ENCODE results near the gene AKT3.
"Not testable (repeated sequence)": the region's sequence is repeated elsewhere in the genome, so short reads cannot be mapped to it uniquely, and the experiment has no call there.

AKT3 gene

DNA sequence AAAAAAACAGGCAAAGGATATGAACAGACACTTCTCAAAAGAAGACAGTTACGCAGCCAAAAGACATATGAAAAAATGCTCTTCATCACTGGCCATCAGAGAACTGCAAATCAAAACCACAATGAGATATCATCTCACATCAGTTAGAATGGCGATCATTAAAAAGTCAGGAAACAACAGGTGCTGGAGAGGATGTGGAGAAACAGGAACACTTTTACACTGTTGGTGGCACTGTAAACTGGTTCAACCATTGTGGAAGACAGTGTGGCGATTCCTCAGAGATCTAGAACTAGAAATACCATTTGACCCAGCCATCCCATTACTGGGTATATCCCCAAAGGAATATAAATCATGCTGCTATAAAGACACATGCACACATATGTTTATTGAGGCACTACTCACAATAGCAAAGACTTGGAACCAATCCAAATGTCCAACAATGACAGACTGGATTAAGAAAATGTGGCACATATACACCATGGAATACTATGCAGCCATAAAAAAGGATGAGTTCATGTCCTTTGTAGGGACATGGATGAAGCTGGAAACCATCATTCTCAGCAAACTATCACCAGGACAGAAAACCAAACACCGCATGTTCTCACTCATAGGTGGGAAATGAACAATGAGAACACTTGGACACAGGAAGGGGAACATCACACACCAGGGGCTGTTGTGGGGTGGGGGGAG is 77.5 kb downstream of the AKT3 start:
- not testable (repeated sequence) for DNase-seq

- DNase-seq, result no peak
These were observed 79.2 kb downstream of the AKT3 start for GRCh38 chr1:243770860-243771259.

DNA sequence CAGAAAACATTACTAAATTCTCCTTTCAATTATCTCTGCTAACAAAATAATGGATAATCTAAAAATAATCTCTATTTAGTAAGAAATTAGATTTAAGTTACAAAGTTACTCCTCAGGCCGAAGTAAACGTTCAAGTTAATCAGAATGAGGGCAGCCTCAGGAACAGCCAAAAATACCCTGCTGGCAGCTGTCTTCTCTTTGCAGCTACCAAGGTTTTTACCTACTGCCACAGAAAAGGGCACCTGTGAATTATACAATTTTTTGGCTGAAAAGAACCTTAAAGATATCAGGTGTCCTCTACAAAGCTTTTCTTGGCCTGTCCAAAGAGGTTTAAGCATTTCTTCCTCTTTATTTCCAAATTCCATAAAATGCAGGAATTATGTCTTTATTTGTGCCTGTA is 84.4 kb downstream of the AKT3 start:
- no peak for DNase-seq

DNA sequence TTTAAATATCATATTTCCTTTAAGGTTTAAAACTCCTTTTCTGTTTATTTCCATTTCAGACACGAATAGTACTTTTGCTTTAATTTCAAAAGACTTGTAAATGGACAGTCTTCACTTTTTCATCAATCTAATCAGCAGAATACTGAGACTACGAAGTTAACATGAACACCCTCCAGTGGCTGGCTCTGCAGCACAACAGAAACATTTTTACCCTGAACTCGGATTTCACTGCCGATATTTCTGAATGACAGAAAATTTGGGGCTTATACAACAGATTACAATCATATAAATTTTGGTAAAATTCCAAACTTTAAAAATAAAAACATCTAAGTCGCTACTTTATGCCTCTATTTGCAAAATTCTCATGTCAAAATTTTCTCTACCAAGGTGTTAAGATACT is 86.2 kb downstream of the AKT3 start:
- no peak for DNase-seq

- no peak for DNase-seq
These were observed 91.4 kb downstream of the AKT3 start for GRCh38 chr1:243758647-243759046.

DNA sequence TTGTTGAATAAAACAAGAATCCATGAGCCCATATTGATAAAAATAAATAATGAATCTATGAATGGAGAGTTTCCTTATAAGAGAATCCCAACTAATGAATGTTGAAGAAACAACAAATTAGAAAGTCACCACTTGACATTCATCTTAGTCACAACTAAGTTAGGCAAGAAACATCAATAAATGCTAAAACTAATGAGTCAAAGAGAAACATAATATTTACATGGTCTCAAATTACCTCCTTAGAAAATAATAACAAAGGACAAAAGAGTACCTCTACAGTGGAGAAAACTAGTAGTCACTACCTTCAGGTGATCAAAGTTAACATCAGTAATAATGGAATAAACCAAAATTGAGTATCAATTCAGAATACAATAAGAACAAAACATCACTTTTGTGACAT is 93.5 kb downstream of the AKT3 start:
- DNase-seq, result no peak

DNA sequence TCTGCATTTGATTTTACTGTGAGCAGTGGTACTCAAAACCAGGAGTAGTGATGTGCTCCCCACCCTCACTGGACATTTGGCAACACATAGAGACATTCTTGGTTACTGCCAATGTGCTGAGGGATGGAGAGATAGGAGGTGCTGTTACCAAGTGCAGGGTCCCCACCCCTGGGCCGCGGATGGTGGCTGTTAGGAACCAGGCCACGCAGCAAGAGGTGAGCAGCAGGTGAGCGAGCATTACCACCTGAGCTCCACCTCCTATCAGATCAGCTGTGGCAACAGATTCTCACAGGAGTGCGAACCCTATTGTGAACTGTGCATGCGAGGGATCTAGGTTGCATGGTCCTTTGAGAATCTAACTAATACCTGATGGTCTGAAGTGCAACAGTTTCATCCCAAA is 95.7 kb downstream of the AKT3 start:
- DNase-seq, result no peak

GRCh38 chr1:243751506-243751905 is 98.5 kb downstream of the AKT3 start:
- DNase-seq, result no peak

DNA sequence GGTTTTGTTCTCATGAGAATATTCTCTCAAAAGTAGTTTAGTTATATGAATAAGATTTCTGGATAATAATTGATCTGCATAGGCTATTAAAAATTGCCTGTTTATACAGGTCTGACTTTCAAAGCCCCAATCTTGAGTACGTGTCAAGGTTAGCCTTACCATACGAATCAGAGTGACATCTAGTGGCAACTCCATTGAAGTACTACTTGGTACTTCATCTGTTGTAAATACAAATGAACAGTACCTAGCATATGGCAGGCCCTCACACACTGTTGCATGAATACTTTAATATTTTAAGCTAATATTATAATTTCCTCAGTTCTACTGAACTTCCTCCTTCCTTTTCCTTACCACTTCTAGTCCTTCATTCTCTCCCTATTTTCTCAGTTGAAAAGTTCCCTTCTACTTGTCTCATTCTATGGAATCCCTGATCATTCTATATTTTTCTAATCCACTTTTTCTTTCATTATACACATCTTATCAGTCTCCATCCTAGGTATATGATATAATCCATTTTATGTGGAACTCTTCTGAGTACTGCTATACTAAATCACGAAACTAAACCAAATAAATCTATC is 101.2 kb downstream of the AKT3 start:
- no peak for DNase-seq

DNA sequence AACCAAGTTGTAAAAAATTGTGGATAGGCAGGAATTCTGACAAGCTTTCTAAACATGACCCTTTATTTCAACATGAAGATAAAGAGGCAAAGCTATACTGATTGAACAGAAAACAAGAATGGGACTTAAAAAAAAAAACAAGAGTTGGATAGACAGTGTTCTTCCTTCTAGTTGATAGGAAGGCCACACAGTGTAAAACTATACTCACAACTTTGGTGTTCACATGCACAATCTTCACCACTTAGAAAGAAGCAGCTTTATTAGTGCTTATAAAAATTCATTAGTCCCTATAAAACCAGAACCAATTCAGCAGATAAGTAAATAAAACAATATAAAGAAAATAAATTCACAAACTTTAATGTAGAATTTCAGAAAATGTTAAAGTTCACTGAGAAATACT is 101.8 kb downstream of the AKT3 start:
- DNase-seq, result no peak

DNA sequence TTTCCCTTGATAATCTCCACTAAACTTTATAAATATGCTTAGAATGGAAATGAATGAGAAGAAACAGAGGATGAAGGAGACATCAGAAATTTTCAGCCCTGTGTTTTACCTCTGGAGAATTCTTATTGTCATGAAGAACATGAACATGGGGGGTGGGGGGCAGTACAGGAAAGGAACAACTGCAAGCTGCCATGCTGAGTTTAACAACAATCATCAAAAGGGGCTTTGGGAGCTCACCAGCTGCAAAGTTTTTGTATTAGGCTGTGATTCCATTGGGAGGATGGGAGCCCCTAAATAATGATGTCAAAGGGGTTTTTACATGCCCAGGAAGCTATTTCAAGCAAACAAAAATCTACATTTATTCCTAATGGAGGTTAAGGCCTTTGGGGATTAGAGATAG is 103.3 kb downstream of the AKT3 start:
- DNase-seq, result no peak

- no peak for DNase-seq
These were observed 104.7 kb downstream of the AKT3 start for GRCh38 chr1:243745356-243745755.

DNA sequence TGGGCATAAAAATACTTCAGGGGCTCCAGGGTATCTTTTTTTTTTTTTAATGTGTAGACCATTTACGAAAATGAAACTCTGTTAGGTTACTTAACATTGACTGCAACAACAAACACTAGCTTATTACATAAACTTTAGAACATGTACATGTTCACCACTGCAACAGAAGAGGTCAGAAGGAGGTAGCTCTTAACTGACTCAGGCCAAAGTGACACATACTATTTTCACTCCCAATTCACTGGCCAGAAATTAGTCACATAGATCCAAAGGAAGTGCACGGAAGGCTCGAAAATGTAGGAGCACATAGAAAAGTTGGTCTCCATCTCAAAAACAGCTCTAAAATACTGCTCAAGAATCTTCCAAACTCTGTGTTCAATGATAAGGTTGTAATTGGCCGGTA is 107.2 kb downstream of the AKT3 start:
- DNase-seq, result no peak

- DNase-seq, result no peak
These were observed 109.6 kb downstream of the AKT3 start for GRCh38 chr1:243740255-243740999.

DNA sequence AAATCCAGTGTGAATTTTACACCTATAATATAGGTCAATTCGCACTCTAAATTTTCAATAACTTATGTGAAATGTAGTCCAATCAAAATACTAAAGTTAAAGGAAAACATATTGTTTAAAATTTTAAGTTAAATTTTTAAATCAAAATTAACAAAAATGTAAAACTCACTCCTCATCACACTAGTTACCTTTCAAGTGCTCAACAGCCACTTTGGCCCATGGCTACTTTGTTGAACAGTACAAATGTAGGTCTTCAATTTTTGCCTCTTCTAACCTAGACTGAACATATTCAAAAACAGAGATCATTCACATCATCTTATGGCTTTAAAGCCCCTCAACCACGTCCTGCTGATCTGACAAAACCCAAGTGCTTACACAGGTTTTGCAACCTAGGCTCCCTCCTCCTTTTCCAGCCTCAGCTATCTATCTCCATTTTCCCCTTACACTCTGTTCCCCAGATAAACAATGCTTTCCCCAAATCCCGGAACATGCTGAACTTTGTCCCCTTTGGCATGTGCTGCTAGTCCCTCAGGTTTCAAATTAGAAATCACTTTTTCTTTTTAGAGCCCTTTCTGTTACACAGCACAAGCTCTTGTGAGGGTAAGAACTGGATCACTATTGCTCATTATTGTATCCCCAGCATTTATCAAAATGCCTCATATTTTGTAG is 110.6 kb downstream of the AKT3 start:
- DNase-seq, result no peak

DNA sequence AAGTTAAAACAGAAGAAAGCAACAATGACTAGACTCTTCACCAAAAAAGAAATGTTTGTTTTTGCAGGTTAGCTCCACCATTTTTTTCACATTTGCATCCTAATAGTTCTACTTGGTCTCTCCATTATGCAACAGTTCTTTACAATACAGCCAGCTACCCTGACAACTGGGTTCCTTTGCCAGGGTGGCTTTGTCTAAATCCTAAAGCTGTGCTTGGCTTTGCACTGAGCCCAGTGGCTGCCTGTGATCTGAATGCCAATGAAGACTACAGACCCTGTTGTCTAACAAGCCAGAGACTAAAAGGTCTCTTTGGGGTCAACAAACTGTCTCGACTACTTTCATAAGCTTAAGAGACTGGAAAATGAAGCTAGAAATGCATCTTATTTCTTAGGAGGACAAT is 112.0 kb downstream of the AKT3 start:
- DNase-seq, result no peak

GRCh38 chr1:243735457-243735856 is 114.6 kb downstream of the AKT3 start:
- no peak for DNase-seq

- DNase-seq, result no peak
These were observed 115.7 kb downstream of the AKT3 start for GRCh38 chr1:243734308-243734695.

GRCh38 chr1:243733670-243734307 is 116.3 kb downstream of the AKT3 start:
- no peak for DNase-seq

DNA sequence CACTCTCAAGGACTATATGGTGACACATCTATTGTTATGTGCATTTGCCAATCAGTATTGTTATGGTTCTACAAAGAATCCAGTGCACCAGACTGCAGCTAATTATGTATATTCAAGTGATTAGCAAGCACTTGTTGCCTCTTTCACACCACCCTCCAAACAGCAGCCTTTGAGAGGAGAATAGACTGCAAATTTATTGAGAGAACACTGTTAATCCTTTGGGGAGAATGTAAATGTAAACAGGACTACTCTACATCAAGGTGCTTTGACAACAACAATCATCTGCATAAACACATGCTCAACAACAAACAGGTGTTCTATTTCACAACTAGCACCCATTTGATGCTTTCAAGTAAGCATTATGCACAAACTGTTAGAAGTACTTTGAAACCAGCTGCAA is 117.4 kb downstream of the AKT3 start:
- no peak for DNase-seq

DNA sequence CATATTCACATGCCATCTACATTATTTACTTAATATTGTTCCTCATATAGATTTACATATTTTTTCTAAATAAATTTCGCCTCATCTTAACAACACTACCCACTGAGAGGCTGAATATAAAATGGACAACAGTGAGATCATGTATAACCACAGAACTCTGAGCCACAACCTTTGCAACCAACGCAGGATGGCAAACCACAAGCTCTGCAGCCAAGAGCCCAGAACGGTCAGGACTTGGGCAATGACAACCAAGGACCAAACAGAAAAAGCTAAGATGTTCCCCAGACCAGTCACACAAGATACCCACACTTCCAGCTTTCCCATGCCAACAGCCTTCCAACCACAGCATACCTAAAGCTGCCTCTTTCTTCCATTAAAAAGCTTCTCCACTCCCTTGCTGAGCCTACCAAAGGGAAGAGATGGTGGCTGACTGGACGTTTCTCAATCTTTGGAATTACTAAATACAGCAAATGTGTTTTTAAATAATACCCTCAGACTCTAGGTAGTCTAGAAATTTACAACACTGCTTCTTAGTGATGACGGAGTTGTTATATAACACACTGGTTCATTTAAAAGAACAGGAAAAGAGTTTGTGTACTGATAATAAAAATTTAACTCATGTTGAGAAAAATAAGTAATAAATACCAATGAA is 117.9 kb downstream of the AKT3 start:
- DNase-seq, result no peak

- DNase-seq, result no peak
These were observed 118.6 kb downstream of the AKT3 start for GRCh38 chr1:243731301-243731891.
